Stimulated activated CD4-positive, alpha-beta T cell treated with anti-CD3 and anti-CD28 coated beads, Interleukin-2, amount 100 ng/mL, for 24 hours (primary cell): ENCODE data around the gene OR2A5.
"Not testable (repeated sequence)": the region's sequence is repeated elsewhere in the genome, so short reads cannot be mapped to it uniquely, and the experiment has no call there.

ENCODE experiments used
- DNase-seq, 2 donors: peaks; one replicate each; pipeline ENCODE4 v3.0.0-alpha.2; 2020

OR2A5 gene

GRCh38 chr7:144036302-144036885, 12.4 kb upstream of the OR2A5 start:
- DNase-seq = no peak

GRCh38 chr7:144037414-144038035, 11.2 kb upstream of the OR2A5 start:
- no peak for DNase-seq

GRCh38 chr7:144038887-144039286, 9.9 kb upstream of the OR2A5 start:
- no peak for DNase-seq

- no peak for DNase-seq
Observed at GRCh38 chr7:144049491-144049890, 743 bp downstream of the OR2A5 start.

- DNase-seq = no peak
Observed at GRCh38 chr7:144050093-144050492, 1.3 kb downstream of the OR2A5 start.

- DNase-seq = not testable (repeated sequence)
Observed at GRCh38 chr7:144050884-144051283, 2.1 kb downstream of the OR2A5 start.

- DNase-seq = no peak
Observed at GRCh38 chr7:144057954-144058353, 9.2 kb downstream of the OR2A5 start.

- DNase-seq = no peak
Observed at GRCh38 chr7:144063710-144064109, 15.0 kb downstream of the OR2A5 start.

GRCh38 chr7:144069511-144069910, 20.8 kb downstream of the OR2A5 start, which contains the start of gene OR2A25:
TSS of gene OR2A25 (plus strand) at chr7:144069811. CDS start at chr7:144074220, 4,409 bp downstream.
- no peak for DNase-seq

- DNase-seq = no peak
Observed at GRCh38 chr7:144069953-144070352, 21.2 kb downstream of the OR2A5 start.

- DNase-seq = no peak
Observed at GRCh38 chr7:144074374-144074773, 25.6 kb downstream of the OR2A5 start.

GRCh38 chr7:144085978-144086377, 37.2 kb downstream of the OR2A5 start, which contains the start of gene OR2A12:
TSS of gene OR2A12 (plus strand) at chr7:144086278. CDS start at chr7:144095108, 8,830 bp downstream.
- DNase-seq = no peak

GRCh38 chr7:144086730-144087129, 38.0 kb downstream of the OR2A5 start:
- no peak for DNase-seq

GRCh38 chr7:144087230-144087629, 38.5 kb downstream of the OR2A5 start:
- DNase-seq = no peak

- no peak for DNase-seq
Observed at GRCh38 chr7:144090667-144091066, 41.9 kb downstream of the OR2A5 start.

GRCh38 chr7:144098776-144099175, 50.0 kb downstream of the OR2A5 start:
- DNase-seq = no peak

- no peak for DNase-seq
Observed at GRCh38 chr7:144100607-144101006, 51.9 kb downstream of the OR2A5 start.

- no peak for DNase-seq
Observed at GRCh38 chr7:144102041-144102440, 53.3 kb downstream of the OR2A5 start.

- DNase-seq = no peak
Observed at GRCh38 chr7:144105211-144105610, 56.5 kb downstream of the OR2A5 start.
